Muscle of back (tissue), 11 donors: Measurements from ENCODE around the gene PES1. TPM values are rescaled to one million over a fixed set of nuclear protein-coding genes. Genes with fewer than 3 reads are reported as not detected.
"Not testable (repeated sequence)": the region's sequence is repeated elsewhere in the genome, so short reads cannot be mapped to it uniquely, and the experiment has no call there.

ENCODE experiments used
- DNase-seq, 3 donors: peaks; one replicate each; pipeline versions ENCODE4 v3.0.0 to v3.0.0-alpha.2; 2013
- polyA plus RNA-seq, 10 donors: library from polyadenylated mRNA; unstranded; fragments of 120-200 nt; gene quantifications; one replicate each; pipeline ENCODE4 v1.2.1, GENCODE V29; 2013; ENCODE audit not compliant: insufficient read length in 10 of 10

The PES1 gene
- polyA plus RNA-seq, 10 donors: 36.7 to 53.4 (median 45.2) TPM

- DNase-seq: no peak
Measured at GRCh38 chr22:30610299-30610698, 18.6 kb upstream of the PES1 start.

DNA sequence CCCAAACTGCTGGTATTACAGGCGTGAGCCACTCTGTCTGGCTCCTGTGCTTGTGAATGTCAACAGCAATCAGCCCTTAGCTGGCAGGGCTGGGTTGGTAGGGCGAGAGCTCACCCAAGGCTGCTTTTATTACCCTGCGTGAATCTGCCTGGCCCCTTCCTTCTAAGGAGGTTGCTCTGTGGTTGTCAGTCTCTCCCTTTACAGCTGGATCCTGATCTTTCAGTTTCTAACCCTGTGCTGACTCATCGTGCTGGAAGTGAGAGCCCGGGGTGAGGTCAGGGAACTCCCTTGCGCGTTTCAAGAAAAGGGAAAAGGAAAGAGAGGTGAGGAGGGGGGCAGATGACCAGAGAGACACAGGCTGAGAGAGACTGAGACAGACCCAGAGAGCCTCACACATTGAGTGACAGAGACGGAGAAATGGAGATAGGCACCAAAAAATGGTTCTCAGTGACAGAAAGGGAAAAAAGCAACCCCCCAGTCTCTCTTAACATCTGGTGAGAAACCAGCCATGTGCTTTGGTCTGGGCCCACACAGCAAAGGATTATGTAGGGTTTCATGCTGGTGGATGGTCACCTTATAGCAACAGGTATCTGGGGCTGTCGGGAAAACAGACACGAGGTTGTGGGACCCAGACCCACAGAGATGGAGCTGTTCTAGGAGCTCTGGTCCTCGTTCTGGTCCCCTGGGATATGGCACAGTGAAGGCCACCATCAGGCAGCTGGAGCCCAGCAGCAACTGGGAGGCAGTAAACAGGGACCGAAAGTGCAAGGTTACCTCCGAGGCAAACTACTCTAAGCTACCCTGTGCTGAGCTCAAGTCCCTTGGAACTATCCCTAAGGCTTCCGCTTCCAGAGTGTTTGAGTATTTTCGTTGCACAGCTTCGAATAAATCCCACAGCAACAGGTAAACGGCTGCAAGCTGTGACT, 17.8 kb upstream of the PES1 start:
- DNase-seq: peak; percentile 32 to 55 (median 34)

- no peak for DNase-seq
Measured at GRCh38 chr22:30607939-30608338, 16.2 kb upstream of the PES1 start.

- DNase-seq: no peak
Measured at GRCh38 chr22:30607300-30607930, 15.7 kb upstream of the PES1 start.

DNA sequence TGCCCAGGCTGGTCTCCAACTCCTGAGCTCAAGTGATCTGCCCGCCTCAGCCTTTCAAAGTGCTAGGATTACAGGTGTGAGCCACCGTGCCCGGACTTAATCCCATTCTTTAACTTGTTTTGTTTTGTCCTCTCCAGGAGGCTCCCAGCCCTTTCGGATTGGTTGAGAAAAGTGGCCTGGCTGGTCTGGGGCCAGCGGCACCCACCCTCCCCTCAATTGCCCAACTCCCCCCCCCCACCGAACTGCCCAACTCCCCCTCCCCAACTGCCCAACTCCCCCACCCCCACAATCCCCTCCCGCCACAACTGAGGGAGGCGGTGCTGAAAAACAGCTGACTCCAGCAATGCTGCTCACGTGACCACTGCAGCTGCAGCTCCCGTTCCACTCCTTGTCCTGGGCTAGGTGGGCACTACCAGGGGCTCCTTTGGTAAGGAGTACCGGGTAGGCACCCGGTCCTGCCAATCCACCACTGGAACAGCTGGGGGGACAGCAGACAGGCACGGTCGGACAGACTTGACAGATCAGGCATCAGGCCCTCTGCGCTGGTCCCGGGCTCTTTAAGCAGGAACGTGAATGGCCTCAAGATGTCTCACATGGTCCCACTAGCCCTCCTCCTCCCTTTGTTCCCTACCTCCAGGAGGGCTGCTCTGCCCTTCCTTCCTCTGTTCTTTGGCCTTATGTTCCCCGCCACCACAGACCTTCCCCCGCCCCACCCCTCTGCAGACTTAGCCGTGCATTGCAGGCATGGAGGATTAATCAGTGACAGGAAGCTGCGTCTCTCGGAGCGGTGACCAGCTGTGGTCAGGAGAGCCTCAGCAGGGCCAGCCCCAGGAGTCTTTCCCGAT, 15.0 kb upstream of the PES1 start, which contains the start of gene TCN2:
Gene TCN2 (plus strand): TSS at position 720 of the 845 bp plus-strand sequence. CDS start 158 bp downstream, outside the sequence.
- peak; percentile 68 to 91 (median 73) for DNase-seq

DNA sequence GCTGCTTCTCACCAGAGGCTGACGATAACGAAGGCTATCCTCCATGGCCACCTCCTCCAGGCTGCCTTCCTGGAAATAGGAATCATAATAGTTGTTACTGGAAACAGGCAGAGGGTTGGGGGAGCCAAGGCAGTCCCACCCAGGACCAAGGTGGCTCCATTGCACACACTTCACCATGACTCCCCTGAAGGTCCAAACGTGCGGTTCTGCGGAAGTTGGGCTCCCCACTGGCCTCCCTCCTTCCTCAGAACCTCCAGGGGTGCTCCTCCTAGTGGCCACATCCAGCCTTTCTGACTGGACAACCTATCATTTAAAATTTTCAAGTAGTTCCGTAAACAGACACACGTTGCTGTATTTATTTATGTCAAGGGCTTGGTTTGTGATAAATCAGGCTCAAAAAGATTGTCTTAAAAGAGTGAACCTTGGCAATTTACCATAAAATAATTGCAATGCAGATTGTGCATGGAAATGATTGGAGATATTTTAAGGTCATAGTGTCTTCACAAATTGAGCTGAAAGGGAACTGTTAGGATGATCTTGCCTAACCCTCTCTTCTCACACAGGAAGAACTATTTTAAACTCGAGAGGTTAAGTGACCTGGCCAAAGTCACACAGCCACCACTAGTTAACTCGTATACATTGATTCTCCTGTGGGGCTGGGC, 13.9 kb upstream of the PES1 start:
- peak in 2 of 3 donors; percentile 14 to 49 for DNase-seq

DNA sequence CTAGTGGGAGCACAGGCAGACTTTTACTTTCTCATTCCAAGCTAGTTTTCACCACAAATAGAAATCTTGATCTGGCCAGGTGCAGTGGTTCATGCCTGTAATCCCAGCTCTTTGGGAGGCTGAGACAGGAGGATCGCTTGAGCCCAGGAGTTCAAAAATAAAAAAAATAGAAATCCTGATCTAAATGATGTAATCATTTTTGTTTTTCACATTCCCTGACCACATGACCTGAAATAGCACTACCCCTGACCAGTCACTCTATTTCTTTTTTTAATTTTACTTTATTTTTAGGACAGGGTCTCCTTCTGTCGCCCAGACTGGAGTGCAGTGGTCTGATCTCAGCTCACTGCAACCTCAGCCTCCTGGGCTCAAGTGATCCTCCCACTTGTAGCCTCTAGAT, 13.0 kb upstream of the PES1 start:
- no peak for DNase-seq

- no peak for DNase-seq
Measured at GRCh38 chr22:30603801-30604200, 12.1 kb upstream of the PES1 start.

GRCh38 chr22:30602049-30602448, 10.3 kb upstream of the PES1 start:
- no peak for DNase-seq

- no peak for DNase-seq
Measured at GRCh38 chr22:30601464-30601863, 9.8 kb upstream of the PES1 start.

- DNase-seq: no peak
Measured at GRCh38 chr22:30600921-30601320, 9.2 kb upstream of the PES1 start.

DNA sequence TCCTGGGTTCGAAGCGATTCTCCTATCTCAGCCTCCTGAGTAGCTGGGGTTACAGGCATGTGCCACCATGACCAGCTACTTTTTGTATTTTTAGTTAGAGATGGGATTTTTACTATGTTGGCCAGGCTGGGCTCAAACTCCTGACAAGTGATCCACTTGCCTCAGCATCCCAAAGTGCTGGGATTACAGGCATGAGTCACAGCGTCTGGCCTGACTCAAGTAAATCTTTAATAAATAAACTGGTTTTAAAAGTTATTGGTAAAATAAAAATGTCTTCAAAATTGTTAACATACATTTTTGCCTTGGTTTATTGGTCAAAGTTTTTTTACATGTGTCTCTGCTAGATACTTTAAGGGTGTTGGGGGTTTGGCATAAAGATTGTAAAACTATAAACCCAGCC, 7.3 kb upstream of the PES1 start:
- DNase-seq: no peak

GRCh38 chr22:30596886-30597285, 5.2 kb upstream of the PES1 start:
- DNase-seq: no peak

DNA sequence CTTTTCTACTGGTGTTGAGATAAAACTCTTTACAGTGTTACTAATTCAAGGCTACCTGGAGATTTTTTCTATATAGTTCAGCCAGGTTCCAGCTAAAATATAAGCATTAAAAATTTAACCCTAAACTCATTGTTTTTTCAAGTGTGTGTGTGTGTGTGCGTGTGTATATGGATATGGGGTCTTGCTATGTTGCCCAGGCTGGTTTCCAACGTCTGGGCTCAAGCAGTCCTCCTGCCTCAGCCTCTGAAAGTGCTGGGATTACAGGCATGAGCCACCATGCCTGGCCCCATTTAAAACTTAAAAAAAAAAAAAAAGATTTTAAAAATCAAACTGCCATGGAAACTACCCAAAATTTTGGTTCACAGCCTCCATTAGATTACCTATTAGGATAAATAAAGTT, 4.5 kb upstream of the PES1 start:
- no peak for DNase-seq

- DNase-seq: not testable (repeated sequence)
Measured at GRCh38 chr22:30592360-30592713, 627 bp upstream of the PES1 start.

GRCh38 chr22:30591191-30591587, 521 bp downstream of the PES1 start:
- DNase-seq: peak in 1 of 3 donors; percentile 49

DNA sequence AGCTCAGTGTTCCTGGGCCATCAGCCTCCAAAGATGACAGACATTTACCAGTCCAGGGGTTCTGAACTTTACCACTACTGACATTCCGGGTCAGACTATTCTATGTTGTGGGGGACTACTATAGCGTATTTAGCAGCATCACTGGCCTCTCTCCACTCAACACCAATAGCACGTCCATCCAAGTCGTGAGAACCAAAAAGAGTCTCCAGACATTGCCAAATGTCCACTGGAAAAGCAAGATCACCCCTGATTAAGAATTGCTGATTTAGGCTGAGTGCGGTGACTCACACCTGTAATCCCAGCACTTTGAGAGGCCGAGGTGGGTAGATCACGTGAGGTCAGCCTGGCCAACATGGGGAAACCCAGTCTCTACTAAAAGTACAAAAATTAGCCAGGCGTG, 5.3 kb downstream of the PES1 start:
- DNase-seq: no peak

GRCh38 chr22:30584441-30584840, 7.3 kb downstream of the PES1 start:
- no peak for DNase-seq

GRCh38 chr22:30582788-30583545, 8.7 kb downstream of the PES1 start:
- DNase-seq: peak in 1 of 3 donors; percentile 27

GRCh38 chr22:30582051-30582450, 9.7 kb downstream of the PES1 start:
- DNase-seq: no peak

DNA sequence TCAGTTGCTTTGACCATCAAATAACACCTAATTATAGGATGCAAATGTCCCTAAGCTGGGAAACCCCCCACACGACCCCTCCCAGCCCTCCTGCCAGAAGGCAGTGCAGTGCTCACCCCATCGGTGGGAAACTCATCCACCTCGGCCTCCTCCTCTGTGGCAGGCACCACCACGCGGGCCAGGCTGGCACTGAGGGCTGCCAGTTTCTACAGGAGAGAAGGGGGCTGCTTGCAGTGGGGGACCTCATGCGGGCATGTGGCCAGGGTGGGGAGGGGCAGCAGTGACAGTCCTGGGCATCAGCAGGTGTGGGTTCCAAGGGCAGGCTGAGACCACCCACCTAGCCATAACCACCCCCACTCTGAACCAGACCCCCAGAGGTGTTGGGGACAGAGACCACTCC, 10.8 kb downstream of the PES1 start:
- DNase-seq: no peak
